ENCODE measurements around the gene FSD2. TPM values are rescaled to one million over a fixed set of nuclear protein-coding genes. Genes with fewer than 3 reads are reported as not detected.
"Not testable (repeated sequence)": the region's sequence is repeated elsewhere in the genome, so short reads cannot be mapped to it uniquely, and the experiment has no call there.

Gene FSD2
- total RNA-seq, 1 experiment from 2014 or later, result not detected

DNA sequence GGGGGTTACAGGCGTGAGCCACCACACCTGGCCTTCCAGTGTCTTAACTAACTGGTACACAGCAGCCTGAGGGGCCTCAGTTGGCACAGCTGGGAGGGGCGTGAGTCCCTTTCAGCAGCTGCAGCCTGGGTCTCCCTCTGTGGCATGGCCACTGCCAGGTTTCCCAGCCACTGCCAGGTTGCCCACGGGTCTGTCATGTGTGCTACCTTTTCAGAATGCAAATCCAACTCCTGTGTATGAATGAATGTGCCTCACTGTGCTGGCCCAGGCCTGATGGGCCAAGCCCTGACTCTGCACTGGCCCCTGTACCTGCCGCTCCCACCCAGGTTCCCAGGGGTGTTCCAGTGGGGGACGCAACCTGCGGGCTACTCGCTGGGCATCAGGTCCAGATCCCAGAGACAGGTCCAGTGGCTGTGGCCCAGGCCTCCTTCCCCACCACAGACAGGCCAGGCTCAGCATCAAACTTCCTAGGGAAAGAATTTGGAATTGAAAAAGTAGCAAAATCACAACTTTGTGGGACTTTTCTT, 29.6 kb upstream of the FSD2 start:
- no peaks in the 10 kb centered on the region for H3K9me3 ChIP-seq
- no peaks in the 10 kb centered on the region for H3K27me3 ChIP-seq
- H3K4me3 ChIP-seq, result no peak overlapping the region
- DNase-seq, result no peak
- H3K36me3 ChIP-seq, result peaks cover 62% of the 10 kb centered on the region

DNA sequence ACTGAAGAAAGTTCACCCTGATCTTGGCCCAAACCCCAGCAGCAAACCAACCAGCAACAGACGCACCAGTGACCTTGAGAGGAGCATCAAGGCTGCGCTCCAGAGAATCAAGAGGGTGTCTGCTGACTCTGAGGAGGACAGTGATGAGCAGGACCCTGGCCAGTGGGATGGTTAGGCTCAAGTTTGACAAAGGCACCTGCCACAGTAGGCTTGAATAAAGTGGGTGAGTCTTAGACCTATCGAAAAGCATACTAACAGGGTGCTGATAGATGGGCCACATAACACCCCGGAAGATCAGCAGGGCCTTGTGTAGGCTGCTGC, 27.5 kb upstream of the FSD2 start:
- H3K4me3 ChIP-seq, result no peak overlapping the region
- no peaks in the 10 kb centered on the region for H3K27me3 ChIP-seq
- H3K36me3 ChIP-seq, result peaks cover 82% of the 10 kb centered on the region
- no peaks in the 10 kb centered on the region for H3K9me3 ChIP-seq
- no peak for DNase-seq

DNA sequence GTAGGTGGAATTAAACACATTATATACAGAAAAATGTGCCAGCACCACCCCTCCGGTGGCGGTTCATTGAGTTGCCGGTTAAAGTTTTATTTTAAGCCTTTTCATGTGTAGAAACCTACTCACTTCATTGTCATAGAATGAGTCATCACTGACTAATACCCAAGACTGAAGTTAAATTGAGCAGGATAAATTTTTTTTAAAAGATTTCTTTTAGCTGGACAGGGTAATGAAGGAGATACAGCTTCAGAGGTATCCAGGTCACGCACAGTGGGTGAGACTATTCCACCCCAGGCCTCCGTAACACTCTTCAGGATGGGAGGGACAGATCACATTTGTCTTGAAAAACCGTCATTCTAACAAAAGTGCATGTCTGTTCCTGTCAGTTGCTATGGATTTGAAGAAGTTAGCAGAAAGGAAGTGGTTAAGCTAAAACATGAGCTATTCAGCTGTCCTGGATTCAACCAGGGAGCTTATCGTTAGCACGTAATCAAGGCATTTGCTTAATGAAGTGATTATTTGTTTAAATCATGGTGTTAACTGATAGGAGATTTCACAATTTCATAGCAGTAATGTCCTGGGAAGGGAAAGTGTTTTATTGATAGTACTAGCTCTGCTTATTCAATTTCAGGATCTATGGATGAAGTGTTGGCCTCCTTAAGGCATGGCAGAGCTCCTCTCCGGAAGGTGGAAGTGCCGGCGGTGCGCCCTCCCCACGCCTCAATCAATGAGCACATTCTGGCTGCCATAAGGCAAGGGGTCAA, 26.9 kb upstream of the FSD2 start:
- Histone ChIP-seq H3K9me3 (no peaks in the 10 kb centered on the region), H3K27me3 (no peaks in the 10 kb centered on the region), H3K36me3 (peaks cover 87% of the 10 kb centered on the region), H3K4me3 (no peak overlapping the region)
- peak; percentile 76 for DNase-seq

DNA sequence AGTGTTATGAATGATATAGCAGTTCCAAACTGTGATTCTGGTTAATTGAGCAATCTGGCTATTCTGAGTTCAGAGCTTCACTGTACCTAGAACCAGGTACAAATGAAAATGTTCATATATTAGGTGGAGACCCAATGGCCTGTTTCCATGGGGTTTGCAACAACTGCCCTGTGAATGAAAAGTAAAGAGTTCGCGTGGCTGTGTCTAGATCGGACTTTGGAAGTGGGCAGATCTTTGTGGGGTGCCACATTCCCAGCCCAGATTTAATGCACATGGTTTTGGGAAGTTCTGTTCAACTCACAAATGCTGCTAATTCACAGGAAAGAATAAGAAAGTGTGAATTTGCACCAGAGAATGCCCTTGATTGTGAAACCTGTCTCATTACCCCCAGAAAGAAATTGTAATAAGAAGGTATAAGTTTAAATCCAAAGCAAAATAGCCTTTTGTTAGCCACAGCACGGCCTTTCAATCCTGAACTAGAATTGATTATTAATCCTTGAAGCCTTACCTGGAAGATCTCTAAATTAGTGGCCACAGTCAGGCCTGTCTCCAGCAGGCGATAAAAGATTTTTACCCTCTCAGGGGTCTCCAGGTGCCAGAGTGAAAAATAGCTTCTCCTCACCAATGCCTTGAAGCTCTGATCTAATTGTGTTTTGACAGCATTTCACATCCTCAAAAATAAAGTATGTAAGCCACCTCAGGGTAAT, 26.2 kb upstream of the FSD2 start:
- H3K4me3 ChIP-seq, result no peak overlapping the region
- DNase-seq, result no peak
- no peaks in the 10 kb centered on the region for H3K9me3 ChIP-seq
- peaks cover 91% of the 10 kb centered on the region for H3K36me3 ChIP-seq
- H3K27me3 ChIP-seq, result no peaks in the 10 kb centered on the region

DNA sequence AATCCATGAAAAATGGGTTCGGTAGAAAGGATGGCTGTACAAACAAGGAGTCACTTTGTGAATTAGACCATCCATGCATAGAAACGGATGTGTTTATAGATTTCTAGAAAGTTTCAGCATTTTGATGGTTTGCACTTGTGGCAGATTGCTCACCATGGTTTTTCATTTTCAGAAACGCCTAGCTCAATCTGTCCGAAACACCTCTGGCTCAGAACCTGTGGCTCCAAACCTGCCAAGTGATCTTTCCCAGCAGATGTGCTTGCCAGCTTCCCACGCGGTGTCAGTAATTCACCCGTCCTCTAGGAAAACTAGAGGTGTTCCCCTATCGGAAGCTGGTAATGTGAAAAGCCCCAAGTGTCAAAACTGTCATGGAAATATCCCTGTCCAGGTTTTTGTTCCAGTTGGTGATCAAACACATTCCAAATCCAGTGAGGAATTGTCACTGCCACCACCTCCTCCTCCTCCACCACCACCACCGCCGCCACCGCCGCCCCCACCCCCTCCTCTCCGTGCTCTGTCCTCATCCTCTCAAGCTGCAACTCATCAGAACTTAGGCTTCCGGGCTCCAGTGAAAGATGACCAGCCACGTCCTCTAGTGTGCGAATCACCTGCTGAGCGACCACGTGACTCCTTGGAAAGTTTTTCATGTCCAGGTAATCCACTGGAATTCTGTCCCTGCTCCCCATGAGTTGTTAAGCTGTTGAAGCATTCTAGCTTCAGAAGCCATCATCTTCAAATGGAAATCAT, 24.7 kb upstream of the FSD2 start:
- Histone ChIP-seq H3K4me3 (no peak overlapping the region), H3K9me3 (no peaks in the 10 kb centered on the region), H3K27me3 (no peaks in the 10 kb centered on the region), H3K36me3 (peaks cover 91% of the 10 kb centered on the region)
- no peak for DNase-seq

DNA sequence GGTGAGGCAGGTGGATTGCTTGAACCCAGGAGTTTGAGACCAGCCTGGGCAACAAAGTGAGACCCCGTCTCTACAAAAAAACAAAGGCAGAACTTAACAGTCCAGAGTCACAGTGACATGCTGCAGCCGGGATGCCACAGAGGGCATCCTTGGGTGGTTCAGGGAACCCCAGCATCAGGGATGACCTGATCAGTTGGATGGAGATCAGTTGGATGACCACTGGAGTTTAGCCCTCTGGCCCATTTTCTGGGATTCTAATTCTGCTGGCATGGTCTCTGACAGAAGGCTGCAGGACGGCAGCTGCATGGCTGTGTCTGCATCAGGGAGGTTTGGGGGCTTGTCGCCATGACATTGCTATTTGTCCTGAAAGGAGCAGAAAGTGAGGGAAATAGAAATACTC, 23.4 kb upstream of the FSD2 start:
- no peaks in the 10 kb centered on the region for H3K9me3 ChIP-seq
- no peak overlapping the region for H3K4me3 ChIP-seq
- H3K36me3 ChIP-seq, result peaks cover 90% of the 10 kb centered on the region
- no peak for DNase-seq
- no peaks in the 10 kb centered on the region for H3K27me3 ChIP-seq

DNA sequence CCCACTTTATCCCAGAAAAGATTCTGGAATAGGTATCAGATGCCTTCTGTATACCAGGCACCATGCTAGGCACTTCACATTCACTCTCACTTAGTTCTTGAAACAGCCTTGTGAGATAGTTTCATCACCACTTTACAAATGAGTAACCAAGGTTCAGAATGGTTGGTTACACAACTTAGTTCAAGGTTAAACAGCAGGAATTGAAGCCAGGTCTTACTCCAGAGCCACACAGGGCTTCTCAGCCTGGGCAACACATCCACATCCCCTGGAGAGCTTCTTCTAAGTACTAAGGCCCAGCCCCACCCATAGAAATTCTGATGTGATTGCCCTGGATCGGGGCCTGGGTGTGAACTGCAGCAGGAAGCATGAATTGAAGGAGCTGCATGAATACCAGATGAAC, 22.2 kb upstream of the FSD2 start:
- no peak for DNase-seq
- no peaks in the 10 kb centered on the region for H3K27me3 ChIP-seq
- H3K36me3 ChIP-seq, result peaks cover 87% of the 10 kb centered on the region

DNA sequence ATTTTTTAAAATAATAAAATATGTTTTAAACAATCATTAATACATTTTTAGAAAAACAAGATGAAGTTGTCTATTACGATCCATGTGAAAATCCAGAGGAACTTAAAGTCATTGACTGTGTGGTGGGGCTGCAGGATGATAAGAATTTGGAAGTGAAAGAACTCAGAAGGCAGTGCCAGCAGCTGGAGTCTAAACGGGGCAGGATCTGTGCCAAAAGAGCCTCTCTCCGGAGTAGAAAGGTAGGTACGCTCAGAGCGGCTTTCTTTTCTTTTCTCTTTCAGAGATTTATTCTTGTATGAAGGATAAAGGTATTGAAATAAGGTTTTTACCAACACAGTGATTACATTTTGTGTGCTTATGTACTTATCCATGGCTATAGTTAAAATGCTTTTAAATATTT, 17.2 kb upstream of the FSD2 start:
- Histone ChIP-seq H3K9me3 (no peaks in the 10 kb centered on the region), H3K4me3 (no peak overlapping the region), H3K36me3 (peaks cover 90% of the 10 kb centered on the region), H3K27me3 (no peaks in the 10 kb centered on the region)
- DNase-seq, result no peak

More for the DNA sequence above, 22.2 kb upstream of the FSD2 start:
- H3K4me3 ChIP-seq, result no peak overlapping the region
- H3K9me3 ChIP-seq, result no peaks in the 10 kb centered on the region

DNA sequence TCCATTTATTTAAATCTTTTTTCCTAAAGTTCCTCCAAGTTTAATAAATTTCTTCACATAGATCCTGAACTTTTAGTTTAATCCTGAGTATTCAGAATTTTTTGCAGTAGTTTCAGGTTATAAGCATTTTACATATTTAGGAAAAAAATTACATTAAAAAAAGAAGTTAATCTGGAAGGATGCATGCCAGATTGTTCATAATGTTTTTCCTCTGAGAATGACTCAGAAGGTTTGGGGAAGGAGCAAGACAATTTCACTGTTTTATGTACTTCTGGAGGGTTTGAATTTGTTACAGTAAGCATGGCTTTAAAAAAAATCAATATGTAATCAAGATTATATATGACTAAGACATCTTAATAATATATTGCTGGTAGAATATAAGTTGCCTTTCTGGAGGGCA, 16.0 kb upstream of the FSD2 start:
- not testable (repeated sequence) for H3K4me3 ChIP-seq, DNase-seq, H3K9me3 ChIP-seq, H3K27me3 ChIP-seq
- H3K36me3 ChIP-seq, result peaks cover 88% of the 10 kb centered on the region

DNA sequence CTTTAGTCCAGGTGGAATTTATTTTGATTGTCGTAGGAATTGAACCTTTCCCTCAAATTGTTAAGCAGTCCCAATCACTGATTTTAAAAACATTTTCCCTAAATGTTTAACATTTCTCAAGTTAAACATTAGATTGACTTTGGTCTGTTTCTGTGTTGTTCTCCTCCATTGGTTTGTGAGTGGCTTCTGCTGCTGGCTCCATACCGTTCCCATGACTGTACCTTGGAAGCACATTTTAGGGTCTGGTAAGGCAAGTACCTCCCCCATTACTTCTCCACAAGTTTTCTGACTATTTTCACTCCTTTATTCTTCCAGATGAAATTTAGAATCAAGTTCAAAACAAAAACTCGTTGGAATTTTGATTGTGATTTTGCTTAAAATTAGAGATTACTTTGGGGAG, 15.5 kb upstream of the FSD2 start:
- H3K4me3 ChIP-seq, DNase-seq, H3K9me3 ChIP-seq, H3K27me3 ChIP-seq: not testable (repeated sequence)
- peaks cover 86% of the 10 kb centered on the region for H3K36me3 ChIP-seq

DNA sequence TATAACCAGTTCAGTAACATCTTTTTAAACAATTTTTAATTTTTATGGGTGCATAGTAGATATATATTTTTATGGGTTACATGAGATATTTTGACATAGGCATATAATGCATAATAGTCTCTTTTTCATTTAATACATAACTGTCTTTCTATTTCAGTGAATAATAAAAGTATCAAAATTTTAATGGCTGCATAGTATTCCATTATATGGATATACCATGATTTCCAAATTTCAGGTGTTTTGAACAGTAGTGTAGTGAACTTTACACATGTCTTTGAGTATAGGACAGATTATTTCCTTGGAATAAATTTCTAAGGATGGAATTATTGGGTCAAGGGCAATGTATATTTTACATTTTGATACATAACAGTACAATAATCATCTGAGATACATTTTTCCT, 14.3 kb upstream of the FSD2 start:
- no peak overlapping the region for H3K4me3 ChIP-seq
- DNase-seq, result no peak
- peaks cover 85% of the 10 kb centered on the region for H3K36me3 ChIP-seq
- no peaks in the 10 kb centered on the region for H3K9me3 ChIP-seq
- no peaks in the 10 kb centered on the region for H3K27me3 ChIP-seq

DNA sequence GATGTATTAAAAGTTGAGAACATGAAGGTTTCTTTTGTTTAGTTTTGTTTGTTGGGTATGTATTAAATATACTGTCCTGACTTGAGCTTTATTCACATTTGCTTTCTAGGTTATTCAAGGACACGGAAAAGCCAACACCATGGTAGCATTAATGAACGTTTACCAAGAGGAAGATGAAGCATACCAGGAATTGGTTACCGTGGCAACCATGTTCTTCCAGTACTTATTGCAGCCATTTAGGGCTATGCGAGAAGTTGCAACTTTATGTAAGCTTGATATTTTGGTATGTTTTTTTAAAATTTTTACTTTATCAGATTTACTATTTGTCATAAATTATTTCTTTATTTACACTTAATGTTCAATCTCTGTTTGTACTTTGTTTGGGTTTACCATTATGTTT, 7.1 kb upstream of the FSD2 start:
- no peak for DNase-seq
- Histone ChIP-seq H3K36me3 (peaks cover 46% of the 10 kb centered on the region), H3K27me3 (no peaks in the 10 kb centered on the region), H3K4me3 (no peak overlapping the region), H3K9me3 (no peaks in the 10 kb centered on the region)

DNA sequence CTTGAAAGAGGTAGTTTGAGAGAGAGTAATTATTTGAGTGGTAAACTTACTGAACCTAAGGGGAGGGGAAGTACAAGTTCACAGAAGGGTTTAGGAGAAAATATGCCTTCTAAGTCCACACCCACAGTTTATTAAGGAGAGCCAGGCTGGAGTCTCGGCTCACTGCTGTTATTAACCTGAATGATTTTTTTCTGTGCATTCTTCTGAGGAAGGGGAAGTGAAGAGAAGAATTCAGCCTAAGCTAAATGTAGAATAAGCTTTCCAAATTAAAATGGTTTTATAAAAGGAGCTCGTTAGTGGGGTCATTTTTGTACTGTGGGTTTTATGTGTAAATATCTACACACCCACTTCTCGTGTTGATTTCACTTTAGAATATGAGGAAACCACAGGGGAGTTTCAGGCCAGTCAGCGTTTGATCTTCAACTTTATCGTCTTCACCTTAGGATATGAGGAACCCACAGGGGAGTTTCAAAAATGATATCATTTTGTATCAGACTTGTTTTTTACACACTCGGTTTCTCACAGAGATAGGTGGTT, 5.1 kb upstream of the FSD2 start:
- Histone ChIP-seq H3K4me3 (peak overlapping the region; percentile 80), H3K9me3 (no peaks in the 10 kb centered on the region), H3K36me3 (peaks cover 29% of the 10 kb centered on the region), H3K27me3 (no peaks in the 10 kb centered on the region)
- DNase-seq, result no peak

DNA sequence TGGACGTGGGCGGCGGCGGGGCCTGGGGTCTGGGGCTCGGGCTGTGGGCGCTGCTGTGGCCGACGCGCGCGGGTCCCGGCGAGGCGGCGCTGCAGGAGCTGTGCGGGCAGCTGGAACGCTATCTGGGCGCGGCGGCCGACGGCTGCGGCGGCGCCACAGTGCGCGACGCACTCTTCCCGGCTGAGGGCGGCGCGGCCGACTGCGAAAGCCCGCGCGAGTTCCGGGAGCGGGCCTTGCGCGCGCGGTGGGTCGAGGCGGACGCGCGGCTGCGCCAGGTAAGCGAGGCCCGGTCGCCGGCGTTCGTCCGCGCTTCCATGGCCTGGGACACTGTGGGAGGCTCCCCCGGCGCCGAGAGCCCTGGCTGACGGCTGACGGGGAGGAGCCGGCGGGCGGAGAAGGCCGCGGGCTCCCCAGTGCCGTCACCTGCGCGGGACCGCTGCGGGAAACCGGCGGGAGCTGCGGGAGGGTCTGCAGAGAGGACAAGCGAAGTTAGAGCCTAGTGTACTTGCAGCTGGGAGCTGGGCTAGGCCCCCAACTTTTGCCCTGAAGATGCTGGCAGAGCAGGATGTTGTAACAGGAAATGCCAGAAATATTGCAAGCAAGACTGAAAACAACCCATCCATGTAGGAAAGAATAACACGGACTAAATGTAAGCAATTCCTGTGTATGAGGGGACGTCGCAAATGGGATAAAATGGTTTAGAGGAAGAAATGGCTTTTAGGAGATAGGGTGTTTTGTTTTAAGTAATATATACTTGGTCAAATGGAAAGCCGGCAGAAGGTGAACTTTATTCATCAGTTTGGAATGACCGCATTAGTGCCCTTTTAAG, 4.4 kb upstream of the FSD2 start:
- peaks cover 24% of the 10 kb centered on the region for H3K36me3 ChIP-seq
- peak; percentile 42 for DNase-seq

DNA sequence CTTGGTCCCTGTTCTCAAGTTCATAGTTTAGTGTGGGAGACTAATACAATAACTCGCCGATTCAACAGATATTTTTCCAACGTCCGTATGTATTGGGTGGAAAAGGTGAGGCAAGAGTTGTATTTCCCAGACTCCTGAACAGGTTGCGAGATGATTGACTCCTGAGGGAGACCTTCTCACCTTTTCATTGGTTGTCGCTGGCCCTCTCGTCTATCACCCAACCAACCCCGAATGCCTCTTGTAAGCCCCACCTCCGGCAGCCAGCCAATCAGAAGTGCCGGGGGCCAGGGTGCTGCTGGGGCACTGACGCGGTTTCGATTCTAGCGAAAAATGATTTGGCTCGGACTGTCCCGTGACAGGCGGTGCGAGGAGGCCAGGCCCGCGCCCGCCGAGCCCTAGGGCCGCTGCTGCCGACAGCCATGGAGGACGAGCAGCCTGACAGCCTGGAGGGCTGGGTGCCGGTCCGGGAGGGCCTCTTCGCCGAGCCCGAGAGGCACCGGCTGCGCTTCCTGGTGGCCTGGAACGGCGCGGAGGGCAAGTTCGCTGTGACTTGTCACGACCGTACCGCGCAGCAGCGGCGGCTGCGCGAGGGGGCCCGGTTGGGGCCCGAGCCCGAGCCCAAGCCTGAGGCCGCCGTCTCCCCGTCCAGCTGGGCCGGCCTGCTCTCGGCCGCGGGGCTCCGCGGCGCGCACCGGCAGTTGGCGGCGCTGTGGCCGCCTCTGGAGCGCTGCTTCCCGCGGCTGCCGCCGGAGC, 3.6 kb upstream of the FSD2 start, which contains the start of gene WHAMM:
Gene WHAMM, plus strand, starts transcription at position 321 of the 753 bp plus-strand sequence. Its CDS starts 99 bp downstream, at position 420.
- DNase-seq, result peak; percentile 100
- Histone ChIP-seq H3K4me3 (peak within 1 kb of the TSS; percentile 80), H3K27me3 (no peaks in the 10 kb centered on the region), H3K36me3 (peaks cover 21% of the 10 kb centered on the region), H3K9me3 (no peaks in the 10 kb centered on the region)

More for the DNA sequence above, 4.4 kb upstream of the FSD2 start:
- no peaks in the 10 kb centered on the region for H3K27me3 ChIP-seq
- peak overlapping the region; percentile 80 for H3K4me3 ChIP-seq
- H3K9me3 ChIP-seq, result no peaks in the 10 kb centered on the region
